GM19463 (cell line): Measurements from ENCODE around the gene HACE1.
"Not testable (repeated sequence)": the region's sequence is repeated elsewhere in the genome, so short reads cannot be mapped to it uniquely, and the experiment has no call there.

Source experiments
- ATAC-seq: cut with Tn5 transposase; IDR thresholded peaks from one replicate; pipeline ENCODE4 v1.9.1; 2021; ENCODE audit warnings: mild to moderate bottlenecking, moderate library complexity; ENCODE audit not compliant: unreplicated experiment

Gene HACE1, protein sequence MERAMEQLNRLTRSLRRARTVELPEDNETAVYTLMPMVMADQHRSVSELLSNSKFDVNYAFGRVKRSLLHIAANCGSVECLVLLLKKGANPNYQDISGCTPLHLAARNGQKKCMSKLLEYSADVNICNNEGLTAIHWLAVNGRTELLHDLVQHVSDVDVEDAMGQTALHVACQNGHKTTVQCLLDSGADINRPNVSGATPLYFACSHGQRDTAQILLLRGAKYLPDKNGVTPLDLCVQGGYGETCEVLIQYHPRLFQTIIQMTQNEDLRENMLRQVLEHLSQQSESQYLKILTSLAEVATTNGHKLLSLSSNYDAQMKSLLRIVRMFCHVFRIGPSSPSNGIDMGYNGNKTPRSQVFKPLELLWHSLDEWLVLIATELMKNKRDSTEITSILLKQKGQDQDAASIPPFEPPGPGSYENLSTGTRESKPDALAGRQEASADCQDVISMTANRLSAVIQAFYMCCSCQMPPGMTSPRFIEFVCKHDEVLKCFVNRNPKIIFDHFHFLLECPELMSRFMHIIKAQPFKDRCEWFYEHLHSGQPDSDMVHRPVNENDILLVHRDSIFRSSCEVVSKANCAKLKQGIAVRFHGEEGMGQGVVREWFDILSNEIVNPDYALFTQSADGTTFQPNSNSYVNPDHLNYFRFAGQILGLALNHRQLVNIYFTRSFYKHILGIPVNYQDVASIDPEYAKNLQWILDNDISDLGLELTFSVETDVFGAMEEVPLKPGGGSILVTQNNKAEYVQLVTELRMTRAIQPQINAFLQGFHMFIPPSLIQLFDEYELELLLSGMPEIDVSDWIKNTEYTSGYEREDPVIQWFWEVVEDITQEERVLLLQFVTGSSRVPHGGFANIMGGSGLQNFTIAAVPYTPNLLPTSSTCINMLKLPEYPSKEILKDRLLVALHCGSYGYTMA

DNA sequence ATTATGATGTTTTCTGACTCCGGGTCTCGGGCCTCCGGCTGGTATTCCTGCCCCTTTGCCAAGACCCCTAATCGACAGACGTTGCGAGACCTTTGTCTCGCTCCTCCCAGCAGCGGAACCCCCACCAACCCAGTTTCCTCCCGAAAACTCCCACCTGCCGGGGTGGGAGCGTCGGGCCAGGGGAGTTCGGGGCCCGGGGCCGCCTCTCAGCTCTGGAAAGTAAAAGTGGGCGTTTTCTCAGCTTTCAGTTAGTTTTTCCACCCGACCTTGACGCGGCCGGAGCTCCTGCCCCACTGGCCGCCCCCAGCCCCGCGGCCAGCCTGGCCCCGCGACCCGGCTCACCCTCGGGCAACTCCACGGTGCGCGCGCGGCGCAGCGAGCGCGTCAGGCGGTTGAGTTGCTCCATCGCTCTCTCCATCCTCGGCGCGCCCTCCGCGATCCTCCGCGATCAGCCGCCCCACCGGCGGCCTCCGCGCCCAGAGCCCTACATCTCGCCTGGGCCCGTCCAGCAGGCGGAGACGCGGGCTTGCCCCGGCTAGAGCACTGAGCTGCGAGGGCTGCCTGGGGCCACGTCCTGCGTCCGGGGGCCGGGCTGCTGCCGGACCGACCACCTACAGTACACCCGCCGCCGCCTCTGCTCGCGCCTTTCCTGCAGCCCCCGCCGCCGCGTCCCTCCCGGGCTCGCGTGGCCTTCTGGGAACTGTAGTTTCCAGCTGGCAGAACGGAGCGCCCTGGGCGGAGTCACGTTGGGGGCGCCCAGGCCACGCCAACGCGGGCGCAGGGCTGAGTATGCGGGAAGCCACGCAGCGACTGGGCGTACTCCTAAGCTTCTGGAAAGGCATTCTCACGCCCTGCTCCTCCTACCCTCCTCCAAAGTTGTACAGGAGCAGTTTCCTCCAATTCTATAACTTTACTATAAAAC, at the start of gene HACE1:
Gene HACE1, minus strand, starts transcription at position 695 of the 922 bp plus-strand sequence. Its CDS starts 277 bp downstream, at position 418.
- ATAC-seq = peak; percentile 97

DNA sequence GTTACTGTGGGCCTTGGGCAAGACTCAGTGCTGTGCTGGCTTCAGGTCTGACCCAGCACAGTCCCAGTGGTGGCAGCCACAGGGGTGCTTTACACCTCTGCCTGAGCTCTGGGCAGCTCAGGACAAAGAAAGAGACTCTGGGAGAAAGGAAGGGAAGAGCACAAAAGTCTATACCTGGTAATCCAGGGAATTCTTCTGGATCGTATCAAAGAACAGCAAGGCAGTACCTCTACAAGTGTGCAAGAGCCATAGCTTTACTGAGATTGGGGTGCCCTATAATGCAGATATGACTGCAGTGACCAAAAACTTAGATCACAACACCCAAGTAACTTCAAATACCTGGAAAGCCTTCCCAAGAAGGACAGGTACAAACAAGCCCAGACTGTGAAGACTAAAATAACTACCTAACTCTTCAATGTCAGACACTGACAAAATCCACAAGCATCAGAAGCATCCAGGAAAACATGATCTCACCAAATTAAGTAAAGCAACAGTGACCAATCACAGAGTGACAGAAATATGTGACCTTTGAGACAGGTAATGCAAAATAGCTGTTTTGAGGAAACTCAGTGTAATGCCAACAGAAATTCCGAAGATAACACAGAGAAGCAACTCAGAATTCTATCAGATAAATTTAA, 49.3 kb upstream of the HACE1 start:
- ATAC-seq = no peak

- ATAC-seq = no peak
Observed at GRCh38 chr6:104908031-104908887, 48.5 kb upstream of the HACE1 start.

DNA sequence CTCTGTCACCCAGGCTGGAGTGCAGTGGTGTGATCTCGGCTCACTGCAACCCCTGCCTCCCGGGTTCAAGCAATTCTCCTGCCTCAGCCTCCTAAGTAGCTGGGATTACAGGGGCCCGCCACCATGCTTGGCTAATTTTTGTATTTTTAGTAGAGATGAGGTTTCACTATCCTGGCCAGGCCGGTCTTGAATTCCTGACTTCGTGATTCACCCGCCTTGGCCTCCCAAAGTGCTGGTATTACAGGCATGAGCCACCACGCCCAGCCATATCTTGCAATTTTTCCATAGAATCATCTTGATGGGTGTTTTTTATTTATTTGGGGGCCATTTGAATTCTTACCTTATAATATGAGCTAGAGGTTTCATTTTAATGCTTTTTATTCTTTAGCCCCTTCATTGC, 39.2 kb upstream of the HACE1 start:
- ATAC-seq = not testable (repeated sequence)

DNA sequence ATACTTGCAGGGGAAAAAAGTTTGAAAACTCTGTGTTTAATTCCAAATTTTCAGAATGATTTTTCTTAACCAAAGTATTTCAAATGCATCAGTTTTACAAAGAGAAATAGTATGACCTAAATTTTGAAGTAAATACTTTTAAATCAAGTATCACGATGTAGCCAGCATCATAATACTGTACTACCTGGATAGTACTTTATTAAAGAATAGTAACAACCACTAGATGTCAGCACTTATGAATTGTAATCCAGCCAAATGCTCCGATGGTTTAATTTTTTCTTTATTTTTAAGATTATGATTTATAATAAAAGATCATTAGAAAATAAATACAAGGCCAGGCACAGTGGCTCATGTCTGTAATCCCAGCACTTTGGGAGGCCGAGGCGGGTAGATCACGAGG, 37.2 kb upstream of the HACE1 start:
- ATAC-seq = no peak

GRCh38 chr6:104888066-104888465, 28.3 kb upstream of the HACE1 start:
- ATAC-seq = no peak

DNA sequence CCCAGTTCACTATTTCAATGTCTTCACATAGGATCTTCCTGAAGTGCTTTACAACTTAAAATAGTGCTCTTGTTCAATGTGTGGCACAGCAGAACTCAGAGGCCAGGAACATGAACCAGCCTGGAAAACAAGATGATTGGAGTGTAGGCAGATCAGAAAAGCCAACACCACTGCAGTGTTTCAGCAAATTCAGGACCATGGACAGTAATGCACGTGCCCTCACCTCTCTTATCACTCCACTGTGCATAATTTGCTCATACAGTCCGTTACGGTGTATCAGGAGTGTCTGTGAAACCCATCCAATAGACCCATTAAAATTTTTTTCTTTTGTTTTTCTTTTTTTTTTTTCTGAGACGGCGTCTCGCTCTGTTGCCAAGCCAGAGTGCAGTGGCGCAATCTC, 27.6 kb upstream of the HACE1 start:
- ATAC-seq = no peak

DNA sequence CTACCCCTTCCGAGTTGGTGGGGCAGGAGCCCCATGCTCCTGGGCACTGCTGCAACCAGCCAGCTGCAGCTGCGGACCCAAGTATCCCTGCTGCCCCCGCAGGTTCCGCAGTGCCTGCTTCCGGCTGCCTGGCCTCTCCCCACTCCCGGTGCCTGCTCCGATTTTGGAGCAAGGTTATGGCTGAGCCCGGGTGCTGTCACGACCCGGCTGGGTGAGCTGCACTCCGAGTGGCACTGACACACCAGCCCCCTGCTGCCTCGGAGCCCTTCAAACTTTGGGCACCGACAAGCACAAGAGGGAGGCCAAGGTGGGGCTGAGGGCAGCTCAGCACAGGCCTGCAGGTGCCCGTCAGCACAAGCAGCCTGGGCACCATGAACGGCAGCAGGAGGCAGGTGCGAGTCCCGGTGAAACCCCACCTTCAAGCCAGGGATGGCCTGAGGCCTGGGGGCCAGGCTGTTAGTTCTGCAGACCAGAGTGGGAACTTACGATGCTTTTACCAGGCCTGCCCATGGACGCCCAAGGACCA, 25.9 kb upstream of the HACE1 start:
- ATAC-seq = no peak

GRCh38 chr6:104884867-104885517, 25.3 kb upstream of the HACE1 start:
- ATAC-seq = no peak

DNA sequence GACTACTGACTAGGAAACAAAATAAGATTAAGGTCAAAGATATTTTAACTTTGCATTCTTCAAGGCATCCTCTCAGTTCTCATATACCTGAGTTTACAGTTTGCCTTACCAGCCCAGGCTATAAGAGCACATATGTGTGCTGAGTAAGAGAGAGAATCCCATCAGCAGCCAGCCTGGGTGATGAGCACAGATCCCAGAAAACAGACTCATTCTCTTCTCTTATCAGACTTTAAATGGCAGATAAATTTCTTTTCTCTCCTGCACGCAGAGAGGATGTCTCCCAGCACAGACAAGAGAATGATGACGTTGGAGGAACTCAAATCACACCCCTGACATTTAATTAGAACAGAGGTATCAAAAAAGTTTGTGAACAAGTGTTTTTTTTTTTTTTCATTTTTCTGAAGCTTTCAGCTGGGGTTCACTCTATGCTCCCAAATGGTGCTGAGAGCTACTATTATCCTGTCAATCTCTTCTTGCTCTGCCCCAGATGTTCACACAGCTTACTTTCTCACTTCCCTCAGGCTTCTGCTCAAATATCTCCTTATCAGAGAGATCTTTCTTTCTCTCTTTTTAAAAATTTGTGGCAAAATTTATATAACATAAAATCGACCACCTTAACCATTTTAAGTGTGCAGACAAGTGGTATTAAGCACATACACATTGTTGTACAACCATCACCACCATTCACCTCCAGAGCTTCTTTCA, 22.4 kb upstream of the HACE1 start:
- ATAC-seq = no peak

DNA sequence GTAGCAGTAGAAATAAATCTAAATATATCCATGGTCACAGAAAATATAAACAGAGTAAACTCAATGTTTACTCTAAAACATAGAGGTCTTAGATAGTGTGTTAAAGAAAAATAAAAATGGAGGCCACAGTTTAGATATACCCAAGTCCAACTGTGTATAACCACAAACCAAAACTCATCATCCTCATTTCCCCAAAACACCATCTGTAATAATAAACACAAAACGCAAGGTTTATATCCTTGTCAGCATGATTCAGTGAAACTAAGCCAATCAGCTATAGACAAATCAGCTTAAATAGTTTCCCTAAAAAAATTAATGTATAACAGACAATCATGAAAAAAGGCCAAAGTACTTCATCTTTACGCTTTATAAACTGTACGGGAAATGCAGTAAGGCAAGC, 2.7 kb upstream of the HACE1 start:
- ATAC-seq = no peak

DNA sequence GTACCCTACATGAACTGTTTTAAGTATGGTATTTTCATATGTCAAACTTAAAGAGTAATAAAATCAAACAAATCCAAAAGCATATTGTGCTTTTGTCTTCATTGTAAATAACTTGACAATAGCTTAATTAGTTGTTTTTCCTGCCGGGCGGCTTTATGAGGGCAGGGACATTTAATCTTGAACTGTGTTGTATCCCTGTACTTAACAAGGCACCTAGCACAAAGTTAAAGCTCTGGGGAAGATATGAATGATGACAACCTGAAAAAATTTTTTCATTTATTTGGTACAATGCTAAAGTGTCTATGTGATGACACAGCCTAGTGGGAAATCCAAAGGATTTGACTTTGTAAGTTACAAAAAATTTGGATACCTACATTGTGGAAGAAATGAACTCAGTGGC, 502 bp upstream of the HACE1 start:
- ATAC-seq = no peak

DNA sequence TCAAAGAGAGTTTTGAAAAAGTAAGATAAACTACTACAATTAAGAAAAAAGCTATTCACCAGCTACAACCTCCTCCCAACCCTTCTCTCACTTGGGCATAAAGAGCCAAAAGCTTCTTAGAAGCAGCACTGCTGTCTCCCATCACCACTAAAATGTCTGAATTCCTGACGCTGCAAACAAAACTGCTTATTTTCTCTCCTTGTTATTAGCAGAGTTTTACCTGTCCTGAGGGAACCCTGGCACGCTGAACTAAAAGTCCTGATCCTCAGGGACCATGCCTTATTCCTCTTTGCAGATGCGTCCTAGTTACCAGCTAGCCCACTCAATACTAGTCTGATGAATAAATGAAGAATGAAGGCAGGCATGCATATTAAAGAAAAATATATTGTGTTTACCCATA, 1.1 kb downstream of the HACE1 start:
- ATAC-seq = no peak

DNA sequence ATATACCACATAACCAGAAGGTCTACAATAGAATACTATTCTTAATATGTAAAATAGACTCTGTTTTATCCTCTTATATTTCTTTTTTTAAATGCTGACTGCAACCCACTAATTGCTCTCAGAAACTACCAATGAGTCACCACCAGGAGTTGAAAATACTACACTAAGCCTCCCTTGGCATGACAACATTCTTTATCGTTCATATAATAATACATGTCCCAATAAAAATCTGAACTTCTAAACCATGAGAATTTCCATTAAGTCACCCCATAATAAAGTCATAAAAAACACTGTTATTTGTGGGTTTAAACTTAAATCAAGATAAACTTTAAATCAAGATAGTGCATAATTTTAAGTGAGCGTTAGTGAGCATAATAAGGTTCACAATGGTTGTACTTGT, 4.2 kb downstream of the HACE1 start:
- no peak for ATAC-seq

- not testable (repeated sequence) for ATAC-seq
Observed at GRCh38 chr6:104847721-104848120, 12.0 kb downstream of the HACE1 start.

- ATAC-seq = no peak
Observed at GRCh38 chr6:104843229-104843628, 16.5 kb downstream of the HACE1 start.

DNA sequence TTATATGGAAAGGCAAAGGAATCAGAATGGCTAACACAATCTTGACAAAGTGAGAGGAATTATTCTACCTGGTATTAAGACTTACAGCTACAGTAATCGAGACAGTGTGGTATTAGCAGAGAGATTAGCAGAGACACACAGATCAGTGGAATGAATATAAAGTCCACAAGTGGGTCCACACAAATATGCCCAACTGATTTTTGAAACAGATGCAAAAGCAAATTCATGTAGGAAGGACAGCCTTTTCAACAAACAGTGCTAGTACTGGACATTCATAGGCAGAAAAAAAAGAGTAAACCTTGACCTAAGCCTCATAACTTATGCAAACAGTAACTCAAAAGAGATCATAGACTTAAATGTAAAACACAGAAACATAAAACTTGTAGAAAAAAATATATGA, 22.6 kb downstream of the HACE1 start:
- ATAC-seq = no peak

DNA sequence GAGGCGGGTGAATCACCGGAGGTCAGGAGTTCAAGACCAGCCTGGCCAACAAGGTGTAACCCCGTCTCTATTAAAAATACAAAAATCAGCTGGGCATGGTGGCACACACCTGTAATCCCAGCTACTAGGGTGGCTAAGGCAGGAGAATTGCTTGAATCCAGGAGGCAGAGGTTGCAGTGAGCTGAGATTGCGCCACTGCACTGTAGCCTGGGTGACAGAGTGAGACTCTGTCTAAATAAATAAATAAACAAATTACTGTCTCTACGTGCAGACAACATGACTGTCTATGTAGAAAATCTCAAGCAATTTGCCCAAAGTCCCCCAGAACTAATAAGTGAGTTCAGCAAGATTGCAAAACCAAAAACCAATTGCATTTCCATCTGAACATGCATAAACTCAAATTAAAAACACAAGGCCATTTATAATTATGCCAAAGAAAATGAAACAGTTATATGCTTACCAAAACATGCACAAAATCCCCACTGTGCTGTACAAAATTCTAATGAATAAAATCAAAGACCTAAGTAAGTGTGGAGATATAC, 23.2 kb downstream of the HACE1 start:
- ATAC-seq = not testable (repeated sequence)
